ENCODE data around the gene NEUROG1.

GRCh38 chr5:135502836-135503520, 32.8 kb downstream of the NEUROG1 start:
- TF ChIP-seq CTCF (IDR thresholded peaks at IDR 0.05), result no peak
- TF ChIP-seq POLR2AphosphoS5 (IDR thresholded peaks at IDR 0.05; ENCODE audit: insufficient read depth in 1 of 2, low read depth in 1 of 2), result no peak
